GM19397 (cell line): Measurements from ENCODE around the gene DTX4.

Experiments
- ATAC-seq: cut with Tn5 transposase; IDR thresholded peaks from one replicate; pipeline ENCODE4 v1.9.1; 2021; ENCODE audit warnings: mild to moderate bottlenecking, moderate library complexity; ENCODE audit not compliant: unreplicated experiment

The DTX4 gene

GRCh38 chr11:59216641-59217564 lies 45.0 kb downstream of the DTX4 start:
- ATAC-seq = peak; percentile 80

DNA sequence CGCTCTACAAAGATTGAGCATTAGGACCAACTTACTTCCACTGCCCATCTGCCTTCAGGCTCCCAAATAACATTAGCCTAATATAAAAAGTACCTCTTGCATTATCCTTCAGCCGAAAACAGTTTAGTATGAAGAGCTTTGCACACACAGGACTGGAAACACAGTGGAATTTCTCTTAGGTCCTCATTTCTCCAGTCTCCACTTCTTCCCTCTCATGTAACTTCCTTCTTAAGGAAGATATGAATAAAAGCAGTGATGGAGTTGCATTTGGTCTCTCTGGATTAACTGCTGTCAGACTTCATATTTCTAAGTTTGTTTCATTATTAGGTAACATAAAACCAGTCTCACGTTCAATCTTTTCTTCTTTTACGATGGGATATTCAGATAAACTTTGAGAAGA lies 46.4 kb downstream of the DTX4 start:
- ATAC-seq = no peak

DNA sequence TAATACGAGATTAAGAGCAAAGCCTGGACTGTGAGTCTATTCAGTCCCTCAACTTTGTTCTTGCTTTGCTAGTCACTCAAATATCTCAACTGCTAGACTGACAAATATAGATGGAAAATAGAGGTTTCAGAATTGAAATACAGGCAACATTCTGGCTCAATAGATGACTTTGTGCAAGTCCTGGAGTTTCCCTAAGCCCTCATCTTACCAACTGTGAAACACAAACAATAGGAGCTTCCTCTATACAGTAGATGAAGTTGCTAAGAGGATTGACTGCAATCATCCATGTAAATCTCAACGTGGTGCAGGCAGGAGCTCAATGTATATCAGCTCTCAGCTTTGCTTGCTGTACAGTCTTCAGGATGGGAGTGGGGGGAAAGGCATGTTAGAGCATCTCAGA lies 47.0 kb downstream of the DTX4 start:
- ATAC-seq = no peak

DNA sequence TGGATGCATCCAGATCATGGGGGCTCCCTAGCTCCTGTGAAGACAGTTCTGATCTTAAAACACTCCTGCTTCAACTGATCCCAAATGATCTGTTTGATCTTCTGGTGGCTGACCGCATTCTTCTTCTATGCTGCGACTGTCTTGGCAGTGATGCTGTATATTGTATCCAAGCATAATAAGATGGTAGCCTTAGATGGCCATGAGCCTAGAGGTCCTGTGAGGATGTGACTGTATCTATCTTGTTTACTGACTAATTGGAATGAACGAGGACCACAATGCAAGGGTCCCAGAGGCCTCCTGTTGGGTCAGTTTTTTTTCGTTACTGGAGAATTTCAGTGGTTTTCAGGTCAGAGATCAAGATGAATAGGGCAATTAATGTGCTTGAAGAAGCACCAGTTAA lies 47.9 kb downstream of the DTX4 start:
- no peak for ATAC-seq

DNA sequence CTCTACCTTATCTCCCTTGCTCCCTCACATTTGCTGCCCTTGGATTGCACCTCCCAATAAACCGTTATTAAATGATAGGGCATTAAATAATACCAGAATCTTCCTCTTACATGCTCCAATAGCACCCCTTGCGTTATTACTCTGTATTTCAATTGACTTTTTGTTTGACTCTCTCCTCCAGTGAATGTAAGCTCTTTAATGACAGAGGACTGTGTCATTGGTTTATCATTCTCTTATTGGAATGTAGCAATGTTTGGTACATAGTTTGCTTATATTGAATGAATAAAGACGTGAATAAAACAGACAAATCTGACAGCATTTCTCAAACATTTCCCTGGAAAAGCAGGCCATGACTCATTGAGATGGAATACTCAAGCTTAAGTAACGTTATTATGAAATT lies 49.5 kb downstream of the DTX4 start:
- ATAC-seq = no peak

DNA sequence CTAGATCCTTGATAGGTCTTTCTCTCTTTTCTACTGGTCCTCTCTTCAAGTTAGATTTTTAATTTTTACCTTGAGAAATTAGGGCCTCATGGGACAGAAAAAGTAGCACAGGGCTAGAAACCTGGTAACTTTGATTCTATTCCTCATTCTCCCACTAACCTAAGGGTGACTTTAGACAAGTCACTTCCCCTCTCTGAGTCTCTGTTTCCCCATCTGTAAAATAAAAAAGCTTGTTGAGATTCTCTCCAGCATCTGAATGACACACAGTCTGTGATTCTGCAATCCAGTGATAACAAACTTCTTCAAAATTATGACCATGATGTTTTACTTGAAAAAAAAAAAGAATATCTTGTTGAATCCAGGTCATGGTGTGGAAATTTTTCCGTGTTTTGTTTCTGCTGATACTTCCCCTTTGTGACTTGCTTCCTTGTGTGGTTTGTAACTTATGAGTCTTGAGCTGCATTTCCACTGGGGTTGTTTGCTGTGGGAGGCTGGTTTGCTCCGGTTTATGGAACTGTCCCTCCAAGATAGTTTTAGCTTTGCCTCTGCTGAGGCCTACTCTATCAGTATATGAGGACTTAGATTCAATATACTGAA lies 50.6 kb downstream of the DTX4 start:
- ATAC-seq = no peak

- no peak for ATAC-seq
Measured at GRCh38 chr11:59223177-59223576, 51.2 kb downstream of the DTX4 start.

DNA sequence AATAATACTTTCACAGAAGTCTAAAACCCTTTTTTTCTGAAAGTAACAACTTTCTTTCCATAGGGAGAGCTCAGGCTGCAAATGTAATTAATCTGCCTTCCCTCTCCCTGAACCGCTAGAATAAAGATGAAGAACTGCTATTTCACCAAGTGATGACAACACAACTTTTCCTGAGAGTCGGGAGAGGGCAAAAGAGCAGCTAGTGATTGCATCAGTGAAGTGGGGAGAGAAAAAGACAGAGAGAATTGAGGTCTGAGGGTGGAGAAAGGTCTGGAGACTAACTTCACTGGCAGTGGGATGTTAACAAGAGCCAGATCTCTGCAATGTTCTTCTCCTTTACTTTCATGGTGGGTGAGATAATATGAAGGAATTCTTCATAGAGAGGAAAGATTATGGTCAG lies 51.7 kb downstream of the DTX4 start:
- no peak for ATAC-seq

GRCh38 chr11:59224351-59224928 lies 52.5 kb downstream of the DTX4 start:
- ATAC-seq = peak; percentile 40

DNA sequence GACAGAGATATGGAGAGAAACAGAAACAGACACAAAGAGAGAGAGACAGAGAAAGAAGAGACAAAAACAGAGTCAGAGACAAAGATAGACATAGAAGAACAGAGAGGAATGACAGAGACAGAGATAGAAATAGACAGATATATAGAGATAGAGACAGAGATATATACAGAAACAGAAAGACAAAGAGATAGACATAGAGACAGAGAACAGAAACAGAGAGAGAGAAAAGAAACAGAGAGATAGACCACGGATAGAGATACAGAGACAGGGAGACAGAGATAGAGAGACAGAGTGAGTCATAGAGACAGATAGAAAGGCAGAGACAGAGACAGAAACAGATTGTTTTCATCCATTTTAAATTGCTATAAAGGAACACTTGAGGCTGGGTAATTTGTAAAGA lies 53.1 kb downstream of the DTX4 start:
- peak; percentile 17 for ATAC-seq

GRCh38 chr11:59226396-59226795 lies 54.5 kb downstream of the DTX4 start:
- no peak for ATAC-seq

DNA sequence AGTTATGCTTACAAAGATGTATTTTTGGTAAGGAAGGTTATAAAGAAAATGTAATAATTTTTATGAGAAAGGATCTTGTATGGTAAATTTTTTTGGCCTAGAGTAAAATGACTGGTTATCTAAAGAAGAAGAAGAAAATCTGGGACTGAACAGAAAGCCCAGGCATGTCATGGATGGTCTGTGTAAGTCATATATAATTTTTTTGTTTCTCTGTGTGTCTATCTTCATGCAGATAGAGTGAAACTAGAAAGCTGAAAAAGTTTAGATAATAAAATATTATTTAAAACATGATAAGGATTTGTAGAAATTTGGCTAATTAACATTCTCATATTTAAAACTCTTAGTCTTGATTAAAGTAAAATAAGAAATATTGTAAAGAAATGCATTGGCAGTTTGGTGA lies 68.4 kb downstream of the DTX4 start:
- no peak for ATAC-seq

DNA sequence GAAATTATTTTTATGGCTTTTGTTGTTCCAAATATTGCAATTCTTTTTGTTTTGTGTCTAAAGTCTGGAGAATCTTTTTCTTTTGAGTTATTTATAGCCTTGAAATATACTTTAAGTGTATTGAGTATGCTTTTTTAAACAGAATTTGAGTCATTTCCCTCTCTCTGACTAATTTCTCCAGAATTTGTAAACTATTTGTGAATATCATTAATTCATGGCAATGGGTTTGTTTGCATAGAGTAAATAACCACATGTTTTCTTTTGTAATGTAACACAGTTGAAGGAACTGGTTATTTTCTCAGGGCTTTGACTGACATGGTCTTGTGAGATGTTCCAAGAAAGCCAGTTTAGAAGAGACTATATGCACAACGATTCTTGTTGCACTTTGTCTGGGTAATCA lies 71.7 kb downstream of the DTX4 start:
- ATAC-seq = no peak

DNA sequence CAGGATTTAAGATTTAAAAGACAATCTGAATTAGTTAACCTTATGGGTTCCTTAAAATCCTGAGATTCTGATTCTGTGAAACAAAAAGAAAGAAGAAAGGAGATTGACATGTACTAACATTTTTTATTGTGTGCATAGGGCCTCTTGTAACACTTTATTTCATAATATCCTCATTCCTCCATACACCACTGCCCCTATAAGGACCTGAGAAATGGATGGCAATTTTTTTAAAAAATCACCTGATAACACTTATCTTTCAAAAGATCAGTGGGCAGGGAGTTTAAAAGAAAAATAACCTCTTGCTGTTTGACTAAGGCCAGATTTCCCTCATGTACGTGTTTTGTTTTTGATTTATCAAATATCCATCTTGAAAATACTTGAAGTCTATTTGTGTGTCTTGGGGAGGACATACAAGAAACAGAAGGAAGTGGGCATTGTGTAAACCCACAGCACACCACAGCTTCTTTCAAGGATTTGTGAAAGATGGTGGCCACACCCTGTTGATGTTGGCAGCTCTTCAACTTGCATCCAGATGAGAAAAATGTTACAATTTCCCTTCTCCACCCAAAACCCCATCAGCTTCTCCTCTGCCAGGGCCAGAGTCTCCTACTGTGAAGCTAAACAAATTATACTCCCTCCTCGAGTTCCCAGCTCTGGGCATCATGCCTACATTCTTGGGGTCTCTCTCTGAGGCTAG lies 75.7 kb downstream of the DTX4 start:
- ATAC-seq = no peak

DNA sequence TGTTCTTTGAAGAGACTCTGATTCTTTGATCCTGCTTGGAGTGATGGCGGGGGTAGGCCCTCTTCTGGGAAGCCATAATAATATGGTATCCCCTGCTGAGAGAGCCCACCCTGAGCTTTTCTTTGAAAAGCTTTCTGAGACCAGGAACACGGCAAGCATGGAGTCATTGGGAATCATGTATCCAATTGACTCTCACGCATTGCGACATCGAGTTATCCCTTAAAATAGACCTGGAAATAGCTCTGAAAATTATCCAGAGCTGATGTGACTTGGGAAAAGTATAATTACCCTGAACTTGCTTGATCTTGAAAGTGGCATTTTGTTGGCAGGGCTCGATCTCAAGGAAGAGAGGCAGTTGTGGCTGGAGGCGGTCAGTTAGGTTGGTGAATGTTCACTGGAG lies 77.6 kb downstream of the DTX4 start:
- ATAC-seq = no peak

DNA sequence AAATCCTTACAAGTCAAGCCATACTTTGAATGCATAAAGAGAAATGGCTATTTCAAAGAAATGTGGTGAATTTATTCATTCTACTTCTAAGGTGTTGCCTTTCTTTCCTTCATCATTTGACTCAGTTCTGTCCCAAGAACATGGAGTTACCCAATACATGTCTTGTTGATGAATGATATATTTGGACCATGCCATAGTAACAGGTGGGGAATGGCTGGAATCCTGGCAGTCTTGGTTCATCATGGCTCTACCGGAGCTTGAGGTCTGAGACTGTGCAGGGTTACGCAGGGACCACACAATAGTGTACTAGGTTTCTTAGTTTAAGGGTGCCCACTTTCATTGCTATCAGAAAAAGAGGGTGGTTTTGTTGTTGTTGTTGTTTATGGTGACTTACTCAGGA lies 81.1 kb downstream of the DTX4 start:
- ATAC-seq = no peak

GRCh38 chr11:59254286-59254685 lies 82.4 kb downstream of the DTX4 start:
- ATAC-seq = no peak

GRCh38 chr11:59255281-59255680 lies 83.3 kb downstream of the DTX4 start:
- ATAC-seq = no peak
